ENCODE results near the gene OR52A1. TPM values are rescaled to one million over a fixed set of nuclear protein-coding genes. Genes with fewer than 3 reads are reported as not detected.

OR52A1 gene
- total and polyA plus RNA-seq, 2 donors (not counting 3 experiments of a cell fraction or from before 2014, with no cell fraction given): not detected

- POLR2A ChIA-PET: no interaction called here
Measured at GRCh38 chr11:5102246-5102645, 52.3 kb downstream of the OR52A1 start.

More at GRCh38 chr11:5102246-5102645, 52.3 kb downstream of the OR52A1 start:
- Histone ChIP-seq H3K9ac (replicated peaks; ENCODE audit: extremely low read depth, insufficient read depth, low read length) (no peak overlapping the region), H3K4me2 (ENCODE audit: insufficient read depth, low read length) (no peak overlapping the region), H2AFZ (ENCODE audit: low read depth, low read length) (no peak overlapping the region), H3K27ac (ENCODE audit: insufficient read depth, low read depth, low read length) (no peak overlapping the region), H3K9me3 (replicated peaks; ENCODE audit: control insufficient read depth, insufficient read depth, low read length) (no peaks in the 10 kb centered on the region), H3K79me2 (ENCODE audit: control insufficient read depth, insufficient read depth, low read length) (no peaks in the 10 kb centered on the region), H3K9me1 (replicated peaks; ENCODE audit: control insufficient read depth, extremely low read depth, insufficient read depth, low read length) (no peaks in the 10 kb centered on the region), H3K27me3 (ENCODE audit: control insufficient read depth in 2 of 2, insufficient read depth in 2 of 2, low read length in 2 of 2) (no peaks in the 10 kb centered on the region), H4K20me1 (replicated peaks; ENCODE audit: control insufficient read depth, extremely low read depth, insufficient read depth, low read length) (no peaks in the 10 kb centered on the region), H3K4me3 (replicated peaks in 1 of 3; ENCODE audit: insufficient read depth in 1 of 3, low read depth in 1 of 3, low read length in 3 of 3) (no peak overlapping the region), H3K36me3 (ENCODE audit: control insufficient read depth in 2 of 2, extremely low read depth in 1 of 2, insufficient read depth in 2 of 2, low read length in 2 of 2) (no peaks in the 10 kb centered on the region), H3K4me1 (ENCODE audit: control insufficient read depth, extremely low read depth, insufficient read depth, low read length) (no peaks in the 10 kb centered on the region)
- BruUV-seq (replicated peaks): no TSS peak
- dilution Hi-C loops (cut with MboI; ENCODE audit: extremely low pct_ligation_motif_present, low sequenced_read_pairs): no loop called here
- DNase-seq (ENCODE audit: low read depth, low spot score) (no peak), FAIRE-seq (no peak)
- no peak for TF ChIP-seq EZH2 (IDR thresholded peaks at IDR 0.05; ENCODE audit: borderline replicate concordance, low read depth, low read length, severe bottlenecking)
- no peak for TF ChIP-seq GATA2 (IDR thresholded peaks at IDR 0.05; ENCODE audit: insufficient read depth, insufficient read length, low read depth, low read length)
- TF ChIP-seq MYC (IDR thresholded peaks at IDR 0.05; ENCODE audit: low read depth, low read length): no peak
- TF ChIP-seq POLR2AphosphoS5 (IDR thresholded peaks at IDR 0.05; ENCODE audit: insufficient read depth, low read depth, low read length): no peak
- TF ChIP-seq MAX (IDR thresholded peaks at IDR 0.05; ENCODE audit: insufficient read depth, insufficient read length): no peak
- no peak for TF ChIP-seq FOS (IDR thresholded peaks at IDR 0.05; ENCODE audit: borderline replicate concordance, insufficient read depth, low read length)
- TF ChIP-seq POLR2A (IDR thresholded peaks at IDR 0.05; ENCODE audit: low read depth, low read length): no peak
- TF ChIP-seq CTCF (IDR thresholded peaks at IDR 0.05; ENCODE audit: extremely low read depth in 1 of 2, insufficient read depth in 1 of 2, low read depth in 1 of 2, low read length in 2 of 2): no peak
- no peak for TF ChIP-seq JUN (IDR thresholded peaks at IDR 0.05; ENCODE audit: borderline replicate concordance, insufficient read depth, insufficient read length, low read depth)
- intact Hi-C loops (cut with micrococcal nuclease): no loop called here
- CTCF ChIA-PET: no interaction called here

Measured in endothelial cell of umbilical vein (primary cell).